OCI-LY3 (cell line): Measurements from ENCODE around the gene THOP1.

Experiments
- CTCF ChIP-seq: fragments of 200-600, 300-600 bp; sonication (generic); IDR thresholded peaks from 2 replicates; pipeline ENCODE4 v1.5.1; 2014; ENCODE audit warnings: antibody characterized with exemption, low read length, low read depth
- EZH2phosphoT487 ChIP-seq: fragments of 200-600 bp; shearing (Covaris generic); IDR thresholded peaks from 2 replicates; pipeline ENCODE4 v1.6.1; 2018; ENCODE audit warnings: antibody characterized with exemption, mixed run types, low read depth

- TF ChIP-seq CTCF, result no peak
- no peak for TF ChIP-seq EZH2phosphoT487
Measured at GRCh38 chr19:2790557-2791271, 5.4 kb downstream of the THOP1 start.
